ENCODE measurements around the gene PYROXD2. TPM values are rescaled to one million over a fixed set of nuclear protein-coding genes. Genes with fewer than 3 reads are reported as not detected.

The PYROXD2 gene
- total and polyA plus RNA-seq, 2 of the 13 experiments (the other 11 are each of a cell fraction or from before 2014, with no cell fraction given), result 2.0 to 6.2 TPM

DNA sequence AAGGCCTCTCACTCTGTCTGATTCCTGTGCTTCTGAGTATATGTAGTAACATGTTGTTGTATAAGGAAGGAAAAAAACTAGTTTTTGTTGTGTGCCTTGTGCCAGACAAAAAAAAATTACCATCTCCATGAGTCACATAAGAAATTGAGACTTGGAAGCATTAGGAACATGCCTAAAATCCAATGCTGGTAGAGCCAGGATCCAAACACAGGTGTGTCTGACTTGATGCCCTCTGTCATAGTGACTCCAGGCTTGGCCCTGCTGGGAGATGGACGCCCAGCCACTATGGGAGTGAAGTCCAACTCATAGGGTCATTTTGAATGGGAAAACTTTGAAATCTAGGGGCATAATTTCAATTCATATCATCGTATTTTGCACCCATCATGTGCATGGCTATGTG, 38.0 kb downstream of the PYROXD2 start:
- no peak for DNase-seq (ENCODE audit: low spot score)
- H4K20me1 ChIP-seq (ENCODE audit: insufficient read depth, low read length), result no peaks in the 10 kb centered on the region
- no peak overlapping the region for H3K4me3 ChIP-seq (replicated peaks in 1 of 3; ENCODE audit: insufficient read depth in 1 of 3, low read depth in 2 of 3, low read length in 3 of 3)
- ATAC-seq, result no peak
- no peak overlapping the region for H3K27ac ChIP-seq (ENCODE audit: extremely low read length, insufficient read depth, low read length)
- H3K4me1 ChIP-seq (ENCODE audit: insufficient read depth, low read length), result no peaks in the 10 kb centered on the region
- ChIA-PET CTCF (ENCODE audit: low intra/inter-chr PET ratio, low total read pairs) (no interaction called here), POLR2A (no interaction called here)
- in situ Hi-C loops (cut with HindIII; ENCODE audit: extremely low pct_ligation_motif_present, low pct_unique_long_range_greater_than_20kb) (no loop called here), intact Hi-C loops (cut with micrococcal nuclease; ENCODE audit: unreplicated experiment) (no loop called here)
- H3K4me2 ChIP-seq (ENCODE audit: low read depth, low read length), result no peak overlapping the region
- TF ChIP-seq ZNF251 (CRISPR knock-in tag; IDR thresholded peaks at IDR 0.05) (no peak), ZNF160 (CRISPR knock-in tag; IDR thresholded peaks at IDR 0.05) (no peak), ZKSCAN8 (CRISPR knock-in tag; IDR thresholded peaks at IDR 0.05; ENCODE audit: borderline replicate concordance) (no peak), KDM2A (CRISPR knock-in tag; IDR thresholded peaks at IDR 0.05; ENCODE audit: borderline replicate concordance, low read depth) (no peak), SMAD9 (CRISPR knock-in tag; IDR thresholded peaks at IDR 0.05) (no peak), SP4 (CRISPR knock-in tag; IDR thresholded peaks at IDR 0.05) (no peak), ZNF552 (CRISPR knock-in tag; IDR thresholded peaks at IDR 0.05; ENCODE audit: borderline replicate concordance) (no peak), ZNF10 (CRISPR knock-in tag; IDR thresholded peaks at IDR 0.05; ENCODE audit: borderline replicate concordance, low read depth) (no peak), ZMYM3 (CRISPR knock-in tag; IDR thresholded peaks at IDR 0.05) (no peak), ZNF598 (CRISPR knock-in tag; IDR thresholded peaks at IDR 0.05; ENCODE audit: borderline replicate concordance) (no peak)
- TF ChIP-seq, protein P1, sequence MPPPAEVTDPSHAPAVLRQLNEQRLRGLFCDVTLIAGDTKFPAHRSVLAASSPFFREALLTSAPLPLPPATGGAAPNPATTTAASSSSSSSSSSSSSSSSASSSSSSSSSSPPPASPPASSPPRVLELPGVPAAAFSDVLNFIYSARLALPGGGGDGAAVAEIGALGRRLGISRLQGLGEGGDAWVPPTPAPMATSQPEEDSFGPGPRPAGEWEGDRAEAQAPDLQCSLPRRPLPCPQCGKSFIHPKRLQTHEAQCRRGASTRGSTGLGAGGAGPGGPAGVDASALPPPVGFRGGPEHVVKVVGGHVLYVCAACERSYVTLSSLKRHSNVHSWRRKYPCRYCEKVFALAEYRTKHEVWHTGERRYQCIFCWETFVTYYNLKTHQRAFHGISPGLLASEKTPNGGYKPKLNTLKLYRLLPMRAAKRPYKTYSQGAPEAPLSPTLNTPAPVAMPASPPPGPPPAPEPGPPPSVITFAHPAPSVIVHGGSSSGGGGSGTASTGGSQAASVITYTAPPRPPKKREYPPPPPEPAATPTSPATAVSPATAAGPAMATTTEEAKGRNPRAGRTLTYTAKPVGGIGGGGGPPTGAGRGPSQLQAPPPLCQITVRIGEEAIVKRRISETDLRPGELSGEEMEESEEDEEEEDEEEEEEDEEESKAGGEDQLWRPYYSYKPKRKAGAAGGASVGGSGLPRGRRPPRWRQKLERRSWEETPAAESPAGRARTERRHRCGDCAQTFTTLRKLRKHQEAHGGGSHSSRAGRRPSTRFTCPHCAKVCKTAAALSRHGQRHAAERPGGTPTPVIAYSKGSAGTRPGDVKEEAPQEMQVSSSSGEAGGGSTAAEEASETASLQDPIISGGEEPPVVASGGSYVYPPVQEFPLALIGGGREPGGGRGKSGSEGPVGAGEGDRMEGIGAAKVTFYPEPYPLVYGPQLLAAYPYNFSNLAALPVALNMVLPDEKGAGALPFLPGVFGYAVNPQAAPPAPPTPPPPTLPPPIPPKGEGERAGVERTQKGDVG (CRISPR knock-in tag; IDR thresholded peaks at IDR 0.05; ENCODE audit: borderline replicate concordance), result no peak
- TF ChIP-seq, protein P2, sequence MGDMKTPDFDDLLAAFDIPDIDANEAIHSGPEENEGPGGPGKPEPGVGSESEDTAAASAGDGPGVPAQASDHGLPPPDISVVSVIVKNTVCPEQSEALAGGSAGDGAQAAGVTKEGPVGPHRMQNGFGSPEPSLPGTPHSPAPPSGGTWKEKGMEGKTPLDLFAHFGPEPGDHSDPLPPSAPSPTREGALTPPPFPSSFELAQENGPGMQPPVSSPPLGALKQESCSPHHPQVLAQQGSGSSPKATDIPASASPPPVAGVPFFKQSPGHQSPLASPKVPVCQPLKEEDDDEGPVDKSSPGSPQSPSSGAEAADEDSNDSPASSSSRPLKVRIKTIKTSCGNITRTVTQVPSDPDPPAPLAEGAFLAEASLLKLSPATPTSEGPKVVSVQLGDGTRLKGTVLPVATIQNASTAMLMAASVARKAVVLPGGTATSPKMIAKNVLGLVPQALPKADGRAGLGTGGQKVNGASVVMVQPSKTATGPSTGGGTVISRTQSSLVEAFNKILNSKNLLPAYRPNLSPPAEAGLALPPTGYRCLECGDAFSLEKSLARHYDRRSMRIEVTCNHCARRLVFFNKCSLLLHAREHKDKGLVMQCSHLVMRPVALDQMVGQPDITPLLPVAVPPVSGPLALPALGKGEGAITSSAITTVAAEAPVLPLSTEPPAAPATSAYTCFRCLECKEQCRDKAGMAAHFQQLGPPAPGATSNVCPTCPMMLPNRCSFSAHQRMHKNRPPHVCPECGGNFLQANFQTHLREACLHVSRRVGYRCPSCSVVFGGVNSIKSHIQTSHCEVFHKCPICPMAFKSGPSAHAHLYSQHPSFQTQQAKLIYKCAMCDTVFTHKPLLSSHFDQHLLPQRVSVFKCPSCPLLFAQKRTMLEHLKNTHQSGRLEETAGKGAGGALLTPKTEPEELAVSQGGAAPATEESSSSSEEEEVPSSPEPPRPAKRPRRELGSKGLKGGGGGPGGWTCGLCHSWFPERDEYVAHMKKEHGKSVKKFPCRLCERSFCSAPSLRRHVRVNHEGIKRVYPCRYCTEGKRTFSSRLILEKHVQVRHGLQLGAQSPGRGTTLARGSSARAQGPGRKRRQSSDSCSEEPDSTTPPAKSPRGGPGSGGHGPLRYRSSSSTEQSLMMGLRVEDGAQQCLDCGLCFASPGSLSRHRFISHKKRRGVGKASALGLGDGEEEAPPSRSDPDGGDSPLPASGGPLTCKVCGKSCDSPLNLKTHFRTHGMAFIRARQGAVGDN (CRISPR knock-in tag; IDR thresholded peaks at IDR 0.05), result no peak
- no TSS peak for BruUV-seq (replicated peaks)
- H3K9ac ChIP-seq (ENCODE audit: insufficient read depth, low read depth, low read length), result no peak overlapping the region
- H3K27me3 ChIP-seq (ENCODE audit: control insufficient read depth in 1 of 2, insufficient read depth in 2 of 2, low read length in 2 of 2), result peaks cover 5 to 25% of the 10 kb centered on the region in 2 experiments; a peak in 3 of 5 replicates
- WGBS (ENCODE audit: low lambda C conversion rate), result 0% methylated on average over 2 of the region's 2 CpGs
- FAIRE-seq, result no peak
- H3K9me3 ChIP-seq (ENCODE audit: low read length), result peaks cover 7% of the 10 kb centered on the region; the same call in 1 of the 2 replicates
- H3K79me2 ChIP-seq (ENCODE audit: insufficient read depth, low read length), result no peaks in the 10 kb centered on the region
- no peaks in the 10 kb centered on the region for H3K36me3 ChIP-seq (replicated peaks in 1 of 2; ENCODE audit: control insufficient read depth in 1 of 2, insufficient read depth in 2 of 2, low read length in 2 of 2)
- no peak overlapping the region for H2AFZ ChIP-seq (ENCODE audit: low read length)
